Effector memory CD8-positive, alpha-beta T cell (primary cell): ENCODE data around the gene COG5.
A peak's percentile ranks its signal among the peaks of the same experiment; 100 is the strongest.

ENCODE experiments used
- ATAC-seq: fragments of 150-1000 bp; cut with Tn5 transposase; replicated peaks from 2 replicates; pipeline ENCODE4 v1.10.0; 2021; ENCODE audit warnings: mild to moderate bottlenecking, moderate library complexity
- DNase-seq, 3 experiments: peaks; one replicate each; pipeline ENCODE4 v3.0.0; 2021
- H3K27ac Mint-ChIP-seq, 2 donors: one replicate each; pipeline ENCODE4 v1.8.0; 2022; ENCODE audit warnings: mild to moderate bottlenecking in 2 of 2, mixed read lengths in 2 of 2, moderate library complexity in 2 of 2
- H3K27me3 Mint-ChIP-seq, 2 donors: one replicate each; pipeline ENCODE4 v1.8.0; 2022; ENCODE audit warnings: mixed read lengths in 2 of 2
- H3K36me3 Mint-ChIP-seq: one replicate; pipeline ENCODE4 v1.8.0; 2022; ENCODE audit warnings: mild to moderate bottlenecking, moderate library complexity, mixed read lengths; ENCODE audit not compliant: insufficient read depth
- H3K4me1 Mint-ChIP-seq, 2 donors: one replicate each; pipeline ENCODE4 v1.8.0; 2022; ENCODE audit warnings: low read depth in 2 of 2, mixed read lengths in 2 of 2
- H3K4me3 Mint-ChIP-seq, 2 donors: one replicate each; pipeline ENCODE4 v1.8.0; 2022; ENCODE audit warnings: mild to moderate bottlenecking in 2 of 2, mixed read lengths in 2 of 2, moderate library complexity in 2 of 2
- H3K9me3 Mint-ChIP-seq, 2 donors: one replicate each; pipeline ENCODE4 v1.8.0; 2022; ENCODE audit warnings: mixed read lengths in 2 of 2

Gene COG5

GRCh38 chr7:107450970-107451369, 112.8 kb downstream of the COG5 start:
- Mint-ChIP-seq H3K4me1 (peaks cover 3 to 15% of the 10 kb centered on the region in 2 donors), H3K27ac (no peak overlapping the region), H3K36me3 (peaks cover 3% of the 10 kb centered on the region), H3K27me3 (no peaks in the 10 kb centered on the region), H3K9me3 (no peaks in the 10 kb centered on the region), H3K4me3 (no peak overlapping the region)
- ATAC-seq (no peak), DNase-seq (no peak)

- no peak overlapping the region for H3K4me3 Mint-ChIP-seq
- no peaks in the 10 kb centered on the region for H3K9me3 Mint-ChIP-seq
- H3K4me1 Mint-ChIP-seq = peaks cover 3 to 10% of the 10 kb centered on the region in 2 donors
- DNase-seq (no peak), ATAC-seq (no peak)
- no peak overlapping the region for H3K27ac Mint-ChIP-seq
- H3K36me3 Mint-ChIP-seq = no peaks in the 10 kb centered on the region
- no peaks in the 10 kb centered on the region for H3K27me3 Mint-ChIP-seq
Observed at GRCh38 chr7:107446988-107447387, 116.7 kb downstream of the COG5 start.

- H3K27ac Mint-ChIP-seq = no peak overlapping the region
- DNase-seq = no peak
- H3K9me3 Mint-ChIP-seq = no peaks in the 10 kb centered on the region
- no peak overlapping the region for H3K4me3 Mint-ChIP-seq
- H3K36me3 Mint-ChIP-seq = no peaks in the 10 kb centered on the region
- peaks cover 3 to 11% of the 10 kb centered on the region in 2 donors for H3K4me1 Mint-ChIP-seq
- ATAC-seq = no peak
- H3K27me3 Mint-ChIP-seq = no peaks in the 10 kb centered on the region
Observed at GRCh38 chr7:107446531-107446930, 117.2 kb downstream of the COG5 start.

GRCh38 chr7:107442678-107443077, 121.0 kb downstream of the COG5 start:
- no peaks in the 10 kb centered on the region for H3K9me3 Mint-ChIP-seq
- peaks cover 0 to 8% of the 10 kb centered on the region in 2 donors for H3K4me1 Mint-ChIP-seq
- H3K4me3 Mint-ChIP-seq = no peak overlapping the region
- ATAC-seq (no peak), DNase-seq (no peak)
- H3K36me3 Mint-ChIP-seq = no peaks in the 10 kb centered on the region
- no peak overlapping the region for H3K27ac Mint-ChIP-seq
- H3K27me3 Mint-ChIP-seq = no peaks in the 10 kb centered on the region

- DNase-seq (no peak), ATAC-seq (no peak)
- no peak overlapping the region for H3K4me3 Mint-ChIP-seq
- no peaks in the 10 kb centered on the region for H3K36me3 Mint-ChIP-seq
- H3K27ac Mint-ChIP-seq = no peak overlapping the region
- peaks cover 0 to 4% of the 10 kb centered on the region in 2 donors for H3K4me1 Mint-ChIP-seq
- H3K27me3 Mint-ChIP-seq = no peaks in the 10 kb centered on the region
- no peaks in the 10 kb centered on the region for H3K9me3 Mint-ChIP-seq
Observed at GRCh38 chr7:107441581-107442422, 121.9 kb downstream of the COG5 start.

GRCh38 chr7:107439025-107439424, 124.7 kb downstream of the COG5 start:
- no peak for ATAC-seq
- Mint-ChIP-seq H3K4me1 (peaks cover 0 to 4% of the 10 kb centered on the region in 2 donors), H3K4me3 (no peak overlapping the region), H3K27me3 (no peaks in the 10 kb centered on the region), H3K9me3 (peaks cover 0 to 7% of the 10 kb centered on the region in 2 donors), H3K36me3 (peaks cover 2% of the 10 kb centered on the region), H3K27ac (no peak overlapping the region)
- DNase-seq = no peak

- ATAC-seq (no peak), DNase-seq (no peak)
- Mint-ChIP-seq H3K9me3 (peaks cover 0 to 7% of the 10 kb centered on the region in 2 donors), H3K36me3 (peaks cover 2% of the 10 kb centered on the region), H3K4me3 (no peak overlapping the region), H3K4me1 (peaks cover 5 to 8% of the 10 kb centered on the region in 2 donors), H3K27ac (no peak overlapping the region), H3K27me3 (no peaks in the 10 kb centered on the region)
Observed at GRCh38 chr7:107435749-107436148, 128.0 kb downstream of the COG5 start.

- H3K27ac Mint-ChIP-seq = no peak overlapping the region
- H3K4me3 Mint-ChIP-seq = no peak overlapping the region
- H3K36me3 Mint-ChIP-seq = peaks cover 2% of the 10 kb centered on the region
- H3K27me3 Mint-ChIP-seq = no peaks in the 10 kb centered on the region
- H3K4me1 Mint-ChIP-seq = peaks cover 7 to 20% of the 10 kb centered on the region in 2 donors
- DNase-seq = no peak
- ATAC-seq = no peak
- peaks cover 0 to 7% of the 10 kb centered on the region in 2 donors for H3K9me3 Mint-ChIP-seq
Observed at GRCh38 chr7:107432261-107432660, 131.5 kb downstream of the COG5 start.

GRCh38 chr7:107430057-107430456, 133.7 kb downstream of the COG5 start:
- no peaks in the 10 kb centered on the region for H3K27me3 Mint-ChIP-seq
- no peaks in the 10 kb centered on the region for H3K36me3 Mint-ChIP-seq
- DNase-seq (no peak), ATAC-seq (no peak)
- H3K4me1 Mint-ChIP-seq = peaks cover 7 to 23% of the 10 kb centered on the region in 2 donors
- H3K4me3 Mint-ChIP-seq = no peak overlapping the region
- H3K27ac Mint-ChIP-seq = no peak overlapping the region
- no peaks in the 10 kb centered on the region for H3K9me3 Mint-ChIP-seq

GRCh38 chr7:107428642-107429041, 135.1 kb downstream of the COG5 start:
- ATAC-seq (no peak), DNase-seq (no peak)
- no peaks in the 10 kb centered on the region for H3K9me3 Mint-ChIP-seq
- no peaks in the 10 kb centered on the region for H3K36me3 Mint-ChIP-seq
- peaks cover 7 to 23% of the 10 kb centered on the region in 2 donors for H3K4me1 Mint-ChIP-seq
- H3K27me3 Mint-ChIP-seq = no peaks in the 10 kb centered on the region
- no peak overlapping the region for H3K4me3 Mint-ChIP-seq
- no peak overlapping the region for H3K27ac Mint-ChIP-seq

GRCh38 chr7:107427462-107427861, 136.3 kb downstream of the COG5 start:
- H3K4me1 Mint-ChIP-seq = peaks cover 8 to 23% of the 10 kb centered on the region in 2 donors
- H3K27me3 Mint-ChIP-seq = no peaks in the 10 kb centered on the region
- H3K4me3 Mint-ChIP-seq = no peak overlapping the region
- no peaks in the 10 kb centered on the region for H3K36me3 Mint-ChIP-seq
- DNase-seq (no peak), ATAC-seq (no peak)
- no peaks in the 10 kb centered on the region for H3K9me3 Mint-ChIP-seq
- H3K27ac Mint-ChIP-seq = peak overlapping the region in 1 of 2 donors; percentile 71

- Mint-ChIP-seq H3K36me3 (peaks cover 3% of the 10 kb centered on the region), H3K4me3 (no peak overlapping the region), H3K9me3 (no peaks in the 10 kb centered on the region), H3K27ac (no peak overlapping the region), H3K27me3 (no peaks in the 10 kb centered on the region), H3K4me1 (no peaks in the 10 kb centered on the region)
- ATAC-seq (no peak), DNase-seq (no peak)
Observed at GRCh38 chr7:107414198-107414597, 149.5 kb downstream of the COG5 start.

GRCh38 chr7:107408349-107408748, 155.4 kb downstream of the COG5 start:
- Mint-ChIP-seq H3K4me1 (no peaks in the 10 kb centered on the region), H3K9me3 (no peaks in the 10 kb centered on the region), H3K27ac (no peak overlapping the region), H3K36me3 (peaks cover 6% of the 10 kb centered on the region), H3K27me3 (no peaks in the 10 kb centered on the region), H3K4me3 (no peak overlapping the region)
- DNase-seq = no peak
- no peak for ATAC-seq

- no peaks in the 10 kb centered on the region for H3K9me3 Mint-ChIP-seq
- H3K4me3 Mint-ChIP-seq = no peak overlapping the region
- DNase-seq = no peak
- no peak for ATAC-seq
- H3K36me3 Mint-ChIP-seq = peaks cover 6% of the 10 kb centered on the region
- peaks cover 0 to 2% of the 10 kb centered on the region in 2 donors for H3K4me1 Mint-ChIP-seq
- no peaks in the 10 kb centered on the region for H3K27me3 Mint-ChIP-seq
- H3K27ac Mint-ChIP-seq = no peak overlapping the region
Observed at GRCh38 chr7:107405559-107405958, 158.2 kb downstream of the COG5 start.
